Activated CD4-positive, alpha-beta T cell treated with anti-CD3 and anti-CD28 coated beads, Interleukin-2, Interleukin-4, amounts not matched to agents 100 ng/mL and 50 ng/mL, durations not matched to agents 16 hours and 8 hours (primary cell): ENCODE measurements around the gene ACSF3.
"Not testable (repeated sequence)": the region's sequence is repeated elsewhere in the genome, so short reads cannot be mapped to it uniquely, and the experiment has no call there.

Experiments
- DNase-seq: peaks from one replicate; pipeline ENCODE4 v3.0.0-alpha.2; 2020; ENCODE audit warnings: low spot score

Gene ACSF3

GRCh38 chr16:89175280-89176146 lies 81.9 kb downstream of the ACSF3 start:
- no peak for DNase-seq

- DNase-seq: no peak
Observed at GRCh38 chr16:89176147-89176690, 82.6 kb downstream of the ACSF3 start.

- no peak for DNase-seq
Observed at GRCh38 chr16:89176717-89177116, 83.1 kb downstream of the ACSF3 start.

GRCh38 chr16:89177501-89177900 lies 83.8 kb downstream of the ACSF3 start:
- no peak for DNase-seq

- no peak for DNase-seq
Observed at GRCh38 chr16:89178453-89179147, 84.9 kb downstream of the ACSF3 start.

- no peak for DNase-seq
Observed at GRCh38 chr16:89179148-89179484, 85.5 kb downstream of the ACSF3 start.

GRCh38 chr16:89179656-89180315 lies 86.1 kb downstream of the ACSF3 start:
- no peak for DNase-seq

GRCh38 chr16:89183463-89183862 lies 89.8 kb downstream of the ACSF3 start:
- DNase-seq: no peak

- no peak for DNase-seq
Observed at GRCh38 chr16:89183975-89184676, 90.5 kb downstream of the ACSF3 start.

GRCh38 chr16:89184677-89184932 lies 91.0 kb downstream of the ACSF3 start:
- no peak for DNase-seq

- no peak for DNase-seq
Observed at GRCh38 chr16:89184933-89185794, 91.5 kb downstream of the ACSF3 start.

GRCh38 chr16:89185887-89186592 lies 92.4 kb downstream of the ACSF3 start:
- DNase-seq: not testable (repeated sequence)

- not testable (repeated sequence) for DNase-seq
Observed at GRCh38 chr16:89186593-89187031, 93.0 kb downstream of the ACSF3 start.

- no peak for DNase-seq
Observed at GRCh38 chr16:89187032-89187769, 93.5 kb downstream of the ACSF3 start.

GRCh38 chr16:89187770-89188392 lies 94.2 kb downstream of the ACSF3 start:
- DNase-seq: no peak

GRCh38 chr16:89188471-89189357 lies 95.1 kb downstream of the ACSF3 start:
- DNase-seq: not testable (repeated sequence)

- DNase-seq: no peak
Observed at GRCh38 chr16:89189358-89190025, 95.8 kb downstream of the ACSF3 start.
